Activated CD8-positive, alpha-beta T cell treated with anti-CD3 and anti-CD28 coated beads, Interleukin-2, amount 10 ng/mL, durations not matched to agents 7 days and 5 days (primary cell): ENCODE results near the gene RND3. TPM values are rescaled to one million over a fixed set of nuclear protein-coding genes. Genes with fewer than 3 reads are reported as not detected.

Experiments used
- ATAC-seq: fragments of 150-1000 bp; cut with Tn5 transposase; one replicate; pipeline ENCODE4 v1.10.0; 2021; ENCODE audit warnings: moderate library complexity
- CTCF ChIA-PET: fragments of 350-600 bp; sonication (Branson Sonifier 250); formaldehyde crosslinking; loops from one replicate; lab custom pipeline; 2021; ENCODE audit warnings: antibody characterized with exemption; lab: Charles Lee
- POLR2A ChIA-PET: fragments of 350-600 bp; sonication (Branson Sonifier 250); formaldehyde crosslinking; loops from one replicate; lab custom pipeline; 2021; ENCODE audit warnings: antibody characterized with exemption; lab: Charles Lee
- DNase-seq: peaks from one replicate; pipeline ENCODE4 v3.0.0-alpha.2; 2020
- H3K27ac Mint-ChIP-seq: one replicate; pipeline ENCODE4 v1.8.0; 2021; ENCODE audit warnings: mild to moderate bottlenecking, mixed read lengths
- H3K27me3 Mint-ChIP-seq: one replicate; pipeline ENCODE4 v1.8.0; 2021; ENCODE audit warnings: low read depth, mixed read lengths
- H3K36me3 Mint-ChIP-seq: one replicate; pipeline ENCODE4 v1.8.0; 2021; ENCODE audit warnings: low read depth, mixed read lengths
- H3K4me1 Mint-ChIP-seq: one replicate; pipeline ENCODE4 v1.8.0; 2021; ENCODE audit warnings: low read depth, mixed read lengths
- H3K4me3 Mint-ChIP-seq: one replicate; pipeline ENCODE4 v1.8.0; 2021; ENCODE audit warnings: mild to moderate bottlenecking, mixed read lengths
- H3K9me3 Mint-ChIP-seq: one replicate; pipeline ENCODE4 v1.8.0; 2022; ENCODE audit warnings: mixed read lengths; ENCODE audit not compliant: insufficient read depth
- total RNA-seq, 2 experiments: library from RNA; stranded (reverse); gene quantifications; one replicate each; pipeline ENCODE4 v1.2.3, GENCODE V29; 2021

Gene RND3
- total RNA-seq, 2 experiments from 2014 or later, result not detected

- CTCF ChIA-PET, result interaction anchor here (1.1 kb wide), 1 partner anchor 19 kb away, joined by 4 read pairs; no protein-coding TSS in a partner anchor
- Mint-ChIP-seq H3K4me3 (no peak overlapping the region), H3K27me3 (peaks cover 1% of the 10 kb centered on the region), H3K27ac (no peak overlapping the region), H3K36me3 (no peaks in the 10 kb centered on the region), H3K4me1 (no peaks in the 10 kb centered on the region), H3K9me3 (no peaks in the 10 kb centered on the region)
- ATAC-seq, result no peak
- POLR2A ChIA-PET, result no interaction called here
- no peak for DNase-seq
Measured at GRCh38 chr2:150469706-150470274, 17.7 kb downstream of the RND3 start.

DNA sequence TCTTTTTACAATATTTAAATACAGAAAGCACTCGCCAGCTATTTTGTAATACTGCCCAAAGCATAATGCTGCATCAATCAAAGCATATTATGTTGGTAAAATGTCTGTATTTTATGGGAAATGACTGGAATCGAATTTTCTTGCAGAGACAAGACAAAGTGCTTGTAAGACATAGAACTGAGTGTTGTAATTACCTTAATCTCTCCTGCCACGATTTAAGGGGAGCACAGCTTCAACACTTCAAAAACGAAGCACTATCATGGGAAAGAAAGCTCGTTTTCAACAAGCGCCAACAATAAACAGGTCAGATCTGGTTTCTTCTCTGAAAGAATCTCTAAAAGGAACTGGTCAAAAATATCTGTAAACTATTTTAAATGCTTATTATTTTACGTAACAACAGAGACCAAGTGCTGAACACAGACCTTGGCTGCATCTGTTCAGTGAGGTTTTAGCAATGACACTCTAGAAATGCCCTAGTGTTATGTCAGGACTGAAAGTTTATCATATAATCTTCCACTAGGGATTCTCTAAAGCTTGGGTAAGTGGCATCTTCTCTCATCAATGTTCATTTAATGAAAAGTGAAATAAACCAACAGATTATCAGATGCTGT is 19.0 kb downstream of the RND3 start:
- Mint-ChIP-seq H3K4me1 (no peaks in the 10 kb centered on the region), H3K27me3 (peaks cover 1% of the 10 kb centered on the region), H3K36me3 (no peaks in the 10 kb centered on the region), H3K4me3 (no peak overlapping the region), H3K9me3 (no peaks in the 10 kb centered on the region), H3K27ac (no peak overlapping the region)
- ChIA-PET CTCF (interaction anchor here (1.1 kb wide), 1 partner anchor 20 kb away, joined by 4 read pairs; no protein-coding TSS in a partner anchor), POLR2A (no interaction called here)
- DNase-seq (no peak), ATAC-seq (no peak)

DNA sequence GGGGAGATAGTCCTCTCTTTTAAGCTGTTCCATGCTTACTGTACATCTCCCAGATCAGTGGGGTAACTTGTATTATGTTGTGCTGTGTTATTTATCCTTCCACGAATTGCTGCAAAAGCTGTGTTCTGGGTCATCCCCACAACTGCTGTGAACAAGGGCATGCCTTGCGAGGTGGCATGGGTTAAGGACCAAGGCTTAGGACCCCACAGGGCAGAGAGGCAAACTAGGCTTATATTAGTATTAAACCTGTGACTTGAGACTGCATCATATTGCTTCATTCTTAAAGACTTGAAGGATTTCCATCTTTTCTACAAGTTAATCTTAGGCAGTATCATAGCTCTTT is 19.9 kb downstream of the RND3 start:
- Mint-ChIP-seq H3K4me3 (no peak overlapping the region), H3K36me3 (no peaks in the 10 kb centered on the region), H3K9me3 (no peaks in the 10 kb centered on the region), H3K27ac (no peak overlapping the region), H3K27me3 (peaks cover 1% of the 10 kb centered on the region), H3K4me1 (no peaks in the 10 kb centered on the region)
- no peak for ATAC-seq
- ChIA-PET CTCF (no interaction called here), POLR2A (no interaction called here)
- no peak for DNase-seq

GRCh38 chr2:150466741-150467620 is 20.5 kb downstream of the RND3 start:
- POLR2A ChIA-PET, result no interaction called here
- no peak overlapping the region for H3K4me3 Mint-ChIP-seq
- no peaks in the 10 kb centered on the region for H3K36me3 Mint-ChIP-seq
- CTCF ChIA-PET, result no interaction called here
- ATAC-seq (no peak), DNase-seq (no peak)
- no peaks in the 10 kb centered on the region for H3K4me1 Mint-ChIP-seq
- no peak overlapping the region for H3K27ac Mint-ChIP-seq
- no peaks in the 10 kb centered on the region for H3K9me3 Mint-ChIP-seq
- peaks cover 1% of the 10 kb centered on the region for H3K27me3 Mint-ChIP-seq

DNA sequence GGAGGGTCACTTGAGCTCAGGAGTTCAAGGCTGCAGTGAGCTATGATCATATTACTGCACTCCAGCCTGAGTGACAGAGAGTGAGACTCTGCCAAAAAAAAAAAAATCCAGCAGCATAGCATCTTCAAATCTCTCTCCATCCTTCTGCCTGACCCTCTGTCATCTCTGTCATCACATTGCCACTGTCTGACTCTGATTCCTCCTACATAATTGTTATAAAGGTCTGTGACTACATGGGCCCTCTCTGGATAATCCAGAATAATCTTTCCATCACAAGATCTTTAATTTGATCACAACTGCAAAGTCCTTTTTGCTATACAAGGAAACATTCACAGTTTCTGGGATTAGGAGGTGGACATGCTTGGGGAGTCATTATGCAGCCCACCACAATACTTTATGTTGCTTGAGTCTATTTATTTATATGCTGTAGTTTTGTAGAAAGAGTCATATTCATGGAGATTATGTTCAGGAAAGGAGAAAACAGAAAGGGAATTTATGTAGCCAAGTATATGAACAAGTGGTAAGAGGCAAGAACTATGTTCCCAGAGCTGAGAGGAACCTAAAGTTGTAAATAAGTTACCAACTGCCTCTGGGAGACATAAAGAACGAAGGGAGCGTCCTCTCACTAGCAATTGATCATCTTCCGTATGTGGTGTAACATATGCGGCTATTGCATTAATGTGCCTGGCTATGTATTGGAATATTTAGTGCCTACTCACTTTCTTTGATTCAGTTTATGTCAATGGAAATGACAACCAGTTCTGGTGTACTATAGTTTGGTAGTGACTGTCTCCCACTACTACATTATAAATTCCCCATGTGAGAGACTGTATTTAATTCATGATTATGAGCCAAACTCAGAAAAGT is 21.5 kb downstream of the RND3 start:
- Mint-ChIP-seq H3K9me3 (no peaks in the 10 kb centered on the region), H3K27ac (no peak overlapping the region), H3K4me3 (no peak overlapping the region), H3K27me3 (peaks cover 1% of the 10 kb centered on the region), H3K4me1 (no peaks in the 10 kb centered on the region), H3K36me3 (no peaks in the 10 kb centered on the region)
- ATAC-seq (no peak), DNase-seq (no peak)
- ChIA-PET CTCF (no interaction called here), POLR2A (no interaction called here)

DNA sequence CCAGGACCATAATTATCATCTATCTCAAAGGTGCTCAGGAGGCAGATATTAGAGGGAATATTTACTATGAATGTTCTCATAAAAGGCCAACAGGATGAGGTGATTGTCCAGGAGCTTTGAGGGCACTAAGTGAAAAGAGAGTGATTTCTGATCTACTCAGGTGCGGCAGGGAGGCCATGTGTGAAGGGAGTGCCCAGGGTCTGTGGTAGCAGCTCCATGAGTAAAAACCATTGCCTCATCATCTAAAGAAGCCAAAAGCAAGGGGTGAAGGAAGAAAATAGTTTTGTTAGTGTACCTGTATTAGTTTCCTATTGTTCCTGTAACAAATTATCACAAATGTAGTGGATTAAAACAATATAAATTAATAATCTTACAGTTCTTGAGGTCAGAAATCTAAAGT is 22.5 kb downstream of the RND3 start:
- H3K27ac Mint-ChIP-seq, result no peak overlapping the region
- no peak for ATAC-seq
- H3K4me3 Mint-ChIP-seq, result no peak overlapping the region
- no peak for DNase-seq
- no peaks in the 10 kb centered on the region for H3K4me1 Mint-ChIP-seq
- H3K9me3 Mint-ChIP-seq, result no peaks in the 10 kb centered on the region
- CTCF ChIA-PET, result no interaction called here
- POLR2A ChIA-PET, result no interaction called here
- peaks cover 1% of the 10 kb centered on the region for H3K27me3 Mint-ChIP-seq
- H3K36me3 Mint-ChIP-seq, result no peaks in the 10 kb centered on the region

DNA sequence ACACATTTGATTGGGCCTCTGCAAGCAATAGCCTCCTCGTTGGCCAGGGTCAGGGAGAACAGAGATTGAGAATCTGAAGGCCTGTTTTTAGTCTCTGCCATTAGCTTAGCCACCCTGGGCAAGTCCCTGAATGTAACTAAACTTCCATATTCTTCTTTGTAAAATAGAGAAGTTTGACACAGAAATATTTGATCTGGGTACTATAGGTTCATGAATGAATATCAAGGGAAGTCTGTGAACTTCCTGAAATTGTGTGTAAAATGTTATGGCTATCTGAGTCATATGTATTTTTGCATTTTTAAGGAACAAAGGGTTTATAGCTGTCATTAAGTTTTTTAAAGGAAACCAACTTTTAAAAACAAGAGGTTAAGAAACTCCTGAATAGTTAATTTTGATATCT is 23.2 kb downstream of the RND3 start:
- Mint-ChIP-seq H3K36me3 (no peaks in the 10 kb centered on the region), H3K27me3 (peaks cover 1% of the 10 kb centered on the region), H3K4me3 (no peak overlapping the region), H3K4me1 (peaks cover 2% of the 10 kb centered on the region), H3K9me3 (no peaks in the 10 kb centered on the region), H3K27ac (no peak overlapping the region)
- DNase-seq (no peak), ATAC-seq (no peak)
- CTCF ChIA-PET, result no interaction called here
- POLR2A ChIA-PET, result no interaction called here

GRCh38 chr2:150462770-150463169 is 24.7 kb downstream of the RND3 start:
- DNase-seq (no peak), ATAC-seq (no peak)
- ChIA-PET CTCF (no interaction called here), POLR2A (no interaction called here)
- no peaks in the 10 kb centered on the region for H3K9me3 Mint-ChIP-seq
- H3K27ac Mint-ChIP-seq, result no peak overlapping the region
- H3K4me3 Mint-ChIP-seq, result no peak overlapping the region
- H3K27me3 Mint-ChIP-seq, result peaks cover 1% of the 10 kb centered on the region
- H3K36me3 Mint-ChIP-seq, result no peaks in the 10 kb centered on the region
- H3K4me1 Mint-ChIP-seq, result peaks cover 5% of the 10 kb centered on the region

GRCh38 chr2:150459281-150459680 is 28.2 kb downstream of the RND3 start:
- Mint-ChIP-seq H3K27me3 (no peaks in the 10 kb centered on the region), H3K4me3 (no peak overlapping the region), H3K9me3 (no peaks in the 10 kb centered on the region), H3K4me1 (peaks cover 5% of the 10 kb centered on the region), H3K36me3 (no peaks in the 10 kb centered on the region), H3K27ac (no peak overlapping the region)
- DNase-seq (no peak), ATAC-seq (no peak)
- CTCF ChIA-PET, result no interaction called here
- POLR2A ChIA-PET, result no interaction called here

DNA sequence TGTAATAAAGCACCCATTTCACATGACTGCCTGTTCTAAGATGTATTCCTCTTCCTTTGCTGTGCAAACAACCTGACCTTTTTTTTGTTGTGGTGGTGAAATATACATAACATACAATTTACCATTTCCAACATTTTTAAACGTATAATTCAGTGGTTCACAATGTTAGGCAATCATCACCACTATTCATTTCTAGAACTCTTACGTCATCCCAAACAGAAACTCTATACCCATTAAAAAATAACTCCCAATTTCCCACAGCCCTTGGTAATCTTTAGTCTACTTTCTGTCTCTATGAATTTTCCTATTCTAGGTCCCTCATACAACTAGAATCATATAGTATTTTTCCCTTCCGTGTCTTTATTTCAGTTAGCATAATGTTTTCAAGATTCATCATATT is 36.7 kb downstream of the RND3 start:
- ChIA-PET CTCF (no interaction called here), POLR2A (no interaction called here)
- Mint-ChIP-seq H3K36me3 (no peaks in the 10 kb centered on the region), H3K9me3 (no peaks in the 10 kb centered on the region), H3K4me1 (no peaks in the 10 kb centered on the region), H3K4me3 (no peak overlapping the region), H3K27me3 (no peaks in the 10 kb centered on the region), H3K27ac (no peak overlapping the region)
- DNase-seq (no peak), ATAC-seq (no peak)

DNA sequence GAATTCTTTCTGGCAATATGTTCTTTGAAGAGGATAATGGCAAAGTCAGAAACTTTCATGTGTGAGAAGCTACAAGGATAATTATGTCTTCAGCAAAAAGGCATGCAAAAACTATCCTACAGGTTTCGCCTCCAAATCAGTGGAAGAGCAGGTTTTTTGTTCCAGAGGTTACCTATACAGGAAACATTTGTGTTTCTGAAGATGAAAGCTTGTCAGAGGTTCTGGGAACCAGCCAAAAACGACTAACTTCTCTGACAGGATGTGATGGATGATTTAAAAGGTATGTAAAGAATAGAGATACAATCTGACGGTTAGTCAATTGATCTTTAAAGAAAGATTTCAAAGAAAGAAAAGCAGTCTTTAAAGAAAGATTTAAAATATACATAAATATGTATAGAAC is 37.6 kb downstream of the RND3 start:
- Mint-ChIP-seq H3K27ac (no peak overlapping the region), H3K4me1 (no peaks in the 10 kb centered on the region), H3K27me3 (no peaks in the 10 kb centered on the region), H3K4me3 (no peak overlapping the region), H3K9me3 (no peaks in the 10 kb centered on the region), H3K36me3 (no peaks in the 10 kb centered on the region)
- ChIA-PET POLR2A (no interaction called here), CTCF (no interaction called here)
- no peak for DNase-seq
- no peak for ATAC-seq

DNA sequence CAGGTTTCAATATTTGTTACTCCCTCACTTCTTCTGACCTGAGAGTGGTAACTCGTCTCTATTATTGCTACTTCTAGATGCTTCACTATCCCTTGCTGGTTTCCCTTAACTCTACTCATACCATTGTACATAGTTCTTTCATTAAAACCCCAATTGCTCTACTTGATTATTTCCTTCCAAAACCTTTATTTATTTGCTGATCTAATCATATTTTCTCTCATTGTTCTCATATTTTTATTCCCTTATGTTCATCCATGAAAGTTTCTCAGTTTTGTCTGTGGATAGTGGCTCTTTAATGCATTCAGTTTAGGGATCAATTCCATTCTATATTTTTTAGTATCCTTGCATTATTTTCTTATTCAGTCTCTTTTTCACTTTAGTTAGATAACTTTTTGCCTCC is 42.1 kb downstream of the RND3 start:
- H3K9me3 Mint-ChIP-seq, result no peaks in the 10 kb centered on the region
- POLR2A ChIA-PET, result no interaction called here
- CTCF ChIA-PET, result no interaction called here
- no peaks in the 10 kb centered on the region for H3K4me1 Mint-ChIP-seq
- DNase-seq, result no peak
- H3K27ac Mint-ChIP-seq, result no peak overlapping the region
- H3K36me3 Mint-ChIP-seq, result no peaks in the 10 kb centered on the region
- ATAC-seq, result no peak
- H3K4me3 Mint-ChIP-seq, result no peak overlapping the region
- no peaks in the 10 kb centered on the region for H3K27me3 Mint-ChIP-seq
